Activated T-helper 1 cell treated with anti-CD3 and anti-CD28 coated beads, Interleukin-12 subunit alpha, Interleukin-12 subunit beta, Interleukin-2, Interleukin-4 antibody, amounts not matched to agents 30 ng/mL and 10 ng/mL and 1 ng/mL, durations not matched to agents 14 hours and 24 hours and 36 hours (primary cell): Measurements from ENCODE around the gene EPB41L3. TPM values are rescaled to one million over a fixed set of nuclear protein-coding genes. Genes with fewer than 3 reads are reported as not detected.

ENCODE experiments used
- DNase-seq: peaks from one replicate; pipeline ENCODE4 v3.0.0; 2021; ENCODE audit warnings: low spot score
- H3K27ac Mint-ChIP-seq: one replicate; pipeline ENCODE4 v1.8.0; 2021; ENCODE audit warnings: mild to moderate bottlenecking, mixed read lengths
- H3K27me3 Mint-ChIP-seq: one replicate; pipeline ENCODE4 v1.8.0; 2022; ENCODE audit warnings: mild to moderate bottlenecking, moderate library complexity, mixed read lengths; ENCODE audit not compliant: insufficient read depth
- H3K36me3 Mint-ChIP-seq: one replicate; pipeline ENCODE4 v1.8.0; 2021; ENCODE audit warnings: low read depth, mixed read lengths
- H3K4me1 Mint-ChIP-seq: one replicate; pipeline ENCODE4 v1.8.0; 2021; ENCODE audit warnings: low read depth, mixed read lengths
- H3K4me3 Mint-ChIP-seq: one replicate; pipeline ENCODE4 v1.8.0; 2021; ENCODE audit warnings: mild to moderate bottlenecking, moderate library complexity, mixed read lengths
- H3K9me3 Mint-ChIP-seq: one replicate; pipeline ENCODE4 v1.8.0; 2021; ENCODE audit warnings: mixed read lengths
- intact Hi-C: fragments of 100-400 bp; cut with micrococcal nuclease; formaldehyde crosslinking; loops from one replicate; pipeline ENCODE4 v1.15.1; 2024
- total RNA-seq: library from RNA; stranded (reverse); gene quantifications from 2 replicates; pipeline ENCODE4 v1.2.3, GENCODE V29; 2022

Gene EPB41L3
- total RNA-seq, 1 donor from 2014 or later = 1.7 TPM

DNA sequence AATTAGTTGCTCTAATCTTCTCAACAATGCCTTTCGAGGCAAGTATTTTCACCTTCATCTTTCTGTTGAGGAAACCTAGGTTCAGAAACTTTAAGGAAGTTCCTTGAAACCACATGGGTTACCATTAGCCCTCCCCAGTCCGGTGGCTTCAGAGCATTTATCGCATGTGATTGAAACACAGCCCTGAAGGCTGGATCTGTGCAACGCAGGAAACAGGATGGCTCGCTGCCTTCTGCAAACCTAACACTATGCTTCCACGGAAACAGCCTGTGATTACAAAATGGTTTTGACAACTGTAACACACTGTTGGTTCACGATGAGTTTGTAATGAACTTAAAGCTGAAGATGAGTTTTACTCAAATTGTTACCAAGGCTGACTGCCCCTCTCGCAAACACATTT is 68.5 kb downstream of the EPB41L3 start:
- no peak for DNase-seq
- Mint-ChIP-seq H3K27me3 (no peaks in the 10 kb centered on the region), H3K4me1 (no peaks in the 10 kb centered on the region), H3K36me3 (no peaks in the 10 kb centered on the region), H3K4me3 (no peak overlapping the region), H3K27ac (no peak overlapping the region), H3K9me3 (no peaks in the 10 kb centered on the region)
- intact Hi-C loops = no loop called here

DNA sequence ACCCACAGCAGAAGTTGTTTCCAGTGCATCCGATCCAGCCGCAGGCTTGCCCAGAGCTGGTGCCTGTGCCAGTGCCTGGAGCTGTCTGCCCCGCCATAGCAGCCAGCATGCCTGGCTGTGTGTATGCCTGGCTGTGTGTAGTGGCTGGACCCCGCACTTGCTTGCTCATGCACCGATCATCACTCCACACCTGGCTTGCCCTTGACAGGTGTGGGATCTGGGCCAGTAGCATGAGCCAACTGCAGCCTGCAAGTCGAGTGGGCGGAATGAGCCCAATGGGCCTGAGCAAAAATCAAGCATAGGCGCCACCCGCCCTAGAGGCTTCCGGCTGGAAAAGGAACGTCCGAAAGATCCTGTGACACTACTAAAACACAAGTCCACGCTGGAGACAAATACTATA is 74.5 kb downstream of the EPB41L3 start:
- no peak overlapping the region for H3K27ac Mint-ChIP-seq
- peaks cover 3% of the 10 kb centered on the region for H3K27me3 Mint-ChIP-seq
- no peak for DNase-seq
- H3K4me3 Mint-ChIP-seq = no peak overlapping the region
- intact Hi-C loops = no loop called here
- no peaks in the 10 kb centered on the region for H3K9me3 Mint-ChIP-seq
- no peaks in the 10 kb centered on the region for H3K36me3 Mint-ChIP-seq
- peaks cover 3% of the 10 kb centered on the region for H3K4me1 Mint-ChIP-seq

DNA sequence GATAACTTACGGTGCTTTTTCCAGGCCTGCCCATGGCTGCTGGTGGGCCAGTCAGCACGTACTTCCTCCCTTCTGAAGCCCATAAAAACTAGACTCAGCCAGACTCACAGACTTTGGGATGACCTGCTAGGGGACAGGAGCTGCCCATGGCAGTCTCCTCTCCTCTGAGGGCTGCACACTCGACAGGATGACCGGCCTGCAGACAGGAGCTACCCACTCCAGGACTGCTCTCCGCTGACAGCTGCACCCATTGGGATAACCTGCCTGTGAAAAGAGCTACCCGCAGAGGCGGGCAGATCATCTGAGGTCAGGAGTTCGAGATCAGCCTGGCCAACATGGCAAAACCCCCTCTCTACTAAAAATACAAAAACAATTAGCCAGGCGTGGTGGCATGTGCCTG is 75.4 kb downstream of the EPB41L3 start:
- H3K9me3 Mint-ChIP-seq = no peaks in the 10 kb centered on the region
- H3K27me3 Mint-ChIP-seq = peaks cover 3% of the 10 kb centered on the region
- H3K4me3 Mint-ChIP-seq = no peak overlapping the region
- no peaks in the 10 kb centered on the region for H3K36me3 Mint-ChIP-seq
- no peak overlapping the region for H3K27ac Mint-ChIP-seq
- intact Hi-C loops = no loop called here
- DNase-seq = no peak
- peaks cover 10% of the 10 kb centered on the region for H3K4me1 Mint-ChIP-seq

DNA sequence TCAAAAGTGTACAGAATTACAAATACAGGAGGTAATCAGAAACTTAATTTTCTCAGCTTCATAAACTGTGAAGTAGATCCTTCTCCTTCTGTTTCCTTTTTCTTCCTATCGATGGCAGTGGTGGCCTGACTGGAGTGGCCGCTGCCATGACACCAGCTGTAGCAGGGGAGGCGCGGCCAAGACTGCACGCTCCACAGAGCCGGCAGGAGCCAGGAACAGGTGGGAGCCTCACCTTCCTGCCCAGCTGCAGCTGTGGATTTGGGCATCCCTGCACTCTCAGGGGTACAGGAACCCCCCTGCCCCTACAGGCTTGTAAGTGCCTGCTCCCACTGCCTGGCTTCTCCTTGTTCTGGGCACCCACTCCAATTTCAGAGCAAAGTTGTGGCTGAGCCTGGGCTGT is 76.1 kb downstream of the EPB41L3 start:
- intact Hi-C loops = no loop called here
- no peak overlapping the region for H3K27ac Mint-ChIP-seq
- H3K9me3 Mint-ChIP-seq = no peaks in the 10 kb centered on the region
- H3K27me3 Mint-ChIP-seq = peaks cover 3% of the 10 kb centered on the region
- peaks cover 10% of the 10 kb centered on the region for H3K4me1 Mint-ChIP-seq
- no peak for DNase-seq
- H3K36me3 Mint-ChIP-seq = no peaks in the 10 kb centered on the region
- H3K4me3 Mint-ChIP-seq = no peak overlapping the region

DNA sequence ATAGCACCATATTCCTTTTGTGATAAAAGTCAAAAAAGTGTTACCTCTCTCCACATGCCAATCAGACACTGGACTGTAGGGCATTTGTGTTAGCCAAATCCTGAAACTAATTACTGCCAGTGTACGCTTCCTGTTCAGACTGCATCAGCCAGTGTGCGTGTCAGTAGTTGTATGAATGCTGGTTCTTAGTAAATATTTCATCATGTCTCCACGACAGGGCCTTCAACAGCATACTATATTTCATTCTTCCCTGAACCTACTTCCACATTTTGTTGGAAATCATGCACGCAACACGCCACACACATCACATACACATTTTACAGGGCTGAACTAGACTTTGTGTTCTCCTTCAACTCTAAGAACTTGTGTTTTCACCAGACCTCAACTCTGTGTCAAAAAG is 77.5 kb downstream of the EPB41L3 start:
- H3K9me3 Mint-ChIP-seq = no peaks in the 10 kb centered on the region
- H3K4me1 Mint-ChIP-seq = peaks cover 10% of the 10 kb centered on the region
- H3K36me3 Mint-ChIP-seq = no peaks in the 10 kb centered on the region
- no peak overlapping the region for H3K27ac Mint-ChIP-seq
- no peak overlapping the region for H3K4me3 Mint-ChIP-seq
- intact Hi-C loops = no loop called here
- peaks cover 3% of the 10 kb centered on the region for H3K27me3 Mint-ChIP-seq
- DNase-seq = no peak

DNA sequence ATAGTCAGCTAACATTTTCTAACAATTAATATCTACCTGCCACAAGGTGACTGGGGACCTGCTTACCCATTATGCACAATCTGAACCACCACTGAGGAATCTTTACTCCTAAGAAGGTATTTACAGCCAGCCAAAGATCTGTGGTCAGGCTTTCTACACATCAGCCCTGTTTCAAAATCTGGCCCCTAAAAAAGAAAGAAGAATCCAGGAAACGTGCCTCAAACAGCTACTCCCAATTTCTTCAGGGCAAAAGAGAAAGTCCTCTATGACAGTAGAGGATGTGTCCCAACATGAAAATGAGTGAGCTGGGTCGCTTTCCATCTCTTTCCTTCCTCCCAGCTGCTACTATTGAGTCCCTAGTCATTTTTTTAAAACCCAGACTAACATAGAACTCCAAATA is 79.5 kb downstream of the EPB41L3 start:
- H3K9me3 Mint-ChIP-seq = no peaks in the 10 kb centered on the region
- H3K27me3 Mint-ChIP-seq = peaks cover 3% of the 10 kb centered on the region
- no peak for DNase-seq
- H3K27ac Mint-ChIP-seq = no peak overlapping the region
- no peak overlapping the region for H3K4me3 Mint-ChIP-seq
- peaks cover 10% of the 10 kb centered on the region for H3K4me1 Mint-ChIP-seq
- intact Hi-C loops = no loop called here
- H3K36me3 Mint-ChIP-seq = no peaks in the 10 kb centered on the region

DNA sequence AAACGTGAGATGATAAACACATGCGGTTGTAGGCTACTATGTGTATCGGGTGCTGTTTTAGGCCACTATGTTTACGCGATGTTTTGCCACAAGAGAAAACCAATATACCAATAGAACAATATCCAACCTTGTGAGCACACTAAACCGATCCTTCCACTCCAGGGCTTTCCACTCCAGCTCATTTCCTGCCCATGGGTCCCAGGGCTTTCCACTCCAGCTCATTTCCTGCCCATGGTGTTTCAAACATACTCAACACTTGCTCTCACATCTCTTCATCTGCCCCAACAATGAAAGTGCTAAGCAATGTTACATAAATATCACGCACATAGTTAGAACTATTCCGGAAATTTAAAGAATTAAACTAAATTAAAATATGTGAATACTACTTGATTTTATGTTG is 80.0 kb downstream of the EPB41L3 start:
- DNase-seq = no peak
- Mint-ChIP-seq H3K27ac (no peak overlapping the region), H3K4me3 (no peak overlapping the region), H3K36me3 (no peaks in the 10 kb centered on the region), H3K9me3 (no peaks in the 10 kb centered on the region), H3K27me3 (peaks cover 3% of the 10 kb centered on the region), H3K4me1 (peaks cover 10% of the 10 kb centered on the region)
- intact Hi-C loops = no loop called here

DNA sequence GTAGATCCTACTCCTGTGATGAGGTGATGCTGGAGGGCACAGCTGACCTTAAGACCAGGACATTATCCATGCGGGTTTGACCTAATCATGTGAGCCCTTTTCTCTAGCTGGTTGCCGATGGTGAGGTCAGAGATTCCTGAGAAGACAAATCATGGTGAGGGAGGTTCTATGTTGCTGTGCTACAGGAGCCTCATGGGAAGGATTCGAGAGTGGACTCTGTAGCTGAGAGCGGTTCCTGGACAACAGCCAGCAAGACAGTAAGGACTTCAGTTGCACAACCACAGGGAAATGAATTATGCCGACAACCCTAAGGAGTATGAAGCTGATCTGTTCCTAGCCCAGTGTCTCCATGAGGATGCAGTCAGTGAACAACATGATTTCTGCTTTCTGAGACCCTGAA is 80.4 kb downstream of the EPB41L3 start:
- no peak for DNase-seq
- Mint-ChIP-seq H3K4me1 (peaks cover 10% of the 10 kb centered on the region), H3K27me3 (peaks cover 3% of the 10 kb centered on the region), H3K27ac (no peak overlapping the region), H3K36me3 (no peaks in the 10 kb centered on the region), H3K4me3 (no peak overlapping the region), H3K9me3 (no peaks in the 10 kb centered on the region)
- intact Hi-C loops = no loop called here

DNA sequence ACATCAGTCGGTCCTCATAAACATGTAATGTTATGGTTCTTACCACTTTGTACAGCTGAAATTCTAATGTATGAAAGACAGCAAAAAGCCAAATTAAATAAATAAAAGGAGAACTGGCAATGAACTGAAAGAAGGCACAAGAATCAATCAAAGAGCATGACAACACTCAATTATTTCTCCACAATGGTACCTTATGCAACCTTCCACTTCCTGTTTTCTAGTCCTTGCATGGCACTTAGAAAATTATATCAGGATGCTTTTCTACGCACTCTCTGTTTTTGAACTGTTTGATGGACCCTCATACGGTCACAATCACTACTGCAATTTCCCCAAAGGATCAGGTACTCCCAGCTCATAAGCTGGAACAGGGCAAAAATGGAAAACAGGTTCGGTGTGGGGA is 81.6 kb downstream of the EPB41L3 start:
- no peak for DNase-seq
- no peaks in the 10 kb centered on the region for H3K9me3 Mint-ChIP-seq
- intact Hi-C loops = no loop called here
- H3K27me3 Mint-ChIP-seq = peaks cover 2% of the 10 kb centered on the region
- peaks cover 10% of the 10 kb centered on the region for H3K4me1 Mint-ChIP-seq
- H3K36me3 Mint-ChIP-seq = no peaks in the 10 kb centered on the region
- no peak overlapping the region for H3K4me3 Mint-ChIP-seq
- H3K27ac Mint-ChIP-seq = no peak overlapping the region

DNA sequence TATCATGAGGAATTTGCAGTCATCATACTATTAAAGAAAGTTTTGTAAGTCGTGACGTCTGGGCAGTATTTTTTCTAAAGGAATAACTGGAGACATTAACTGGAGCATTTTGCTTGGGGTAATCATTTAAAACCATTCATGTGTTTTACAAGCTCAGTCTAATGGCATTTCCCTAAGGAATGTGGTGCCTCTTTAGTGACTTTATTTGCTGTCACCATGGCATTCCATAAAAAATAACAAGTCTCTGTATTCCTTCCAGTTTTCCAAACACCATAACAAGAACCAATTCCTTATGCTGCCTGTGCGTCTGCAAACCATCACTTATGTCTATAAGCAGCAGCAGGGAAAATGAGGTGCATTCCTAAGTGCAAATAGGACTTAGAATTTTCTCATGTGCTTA is 82.8 kb downstream of the EPB41L3 start:
- DNase-seq = no peak
- no peaks in the 10 kb centered on the region for H3K27me3 Mint-ChIP-seq
- H3K9me3 Mint-ChIP-seq = no peaks in the 10 kb centered on the region
- H3K4me3 Mint-ChIP-seq = no peak overlapping the region
- intact Hi-C loops = no loop called here
- no peaks in the 10 kb centered on the region for H3K36me3 Mint-ChIP-seq
- no peak overlapping the region for H3K27ac Mint-ChIP-seq
- H3K4me1 Mint-ChIP-seq = peaks cover 10% of the 10 kb centered on the region

DNA sequence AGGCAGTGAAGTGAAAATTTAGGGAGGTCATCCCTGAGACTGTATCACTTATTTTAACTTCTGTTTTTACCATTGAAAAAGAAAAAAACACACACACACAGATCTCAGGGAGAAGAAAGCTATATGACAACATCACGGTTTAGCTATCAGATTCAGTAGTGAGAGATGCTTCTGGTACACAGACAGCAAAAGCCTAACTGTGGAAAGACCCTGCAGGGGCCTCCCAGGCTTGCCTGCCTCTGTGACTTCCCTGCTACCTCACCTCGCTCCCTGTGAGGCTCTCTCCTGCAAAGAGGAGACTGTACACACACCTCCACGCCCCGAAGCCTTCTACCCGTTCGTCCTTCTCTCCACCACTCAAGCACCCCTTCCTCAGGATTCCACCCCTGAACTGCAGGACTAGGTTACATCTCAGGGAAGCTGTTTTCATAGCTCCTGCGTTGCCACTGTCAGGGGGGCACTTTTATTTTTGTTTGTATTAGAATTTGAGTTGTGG is 86.3 kb downstream of the EPB41L3 start:
- intact Hi-C loops = loop anchor here (5.0 to 10.0 kb wide), 3 partner anchors 87 to 223 kb away; partner anchors contain the start of gene EPB41L3
- Mint-ChIP-seq H3K4me3 (peak overlapping the region; percentile 55), H3K27ac (peak overlapping the region; percentile 70), H3K9me3 (no peaks in the 10 kb centered on the region), H3K27me3 (no peaks in the 10 kb centered on the region), H3K4me1 (peaks cover 6% of the 10 kb centered on the region), H3K36me3 (no peaks in the 10 kb centered on the region)
- DNase-seq = no peak

DNA sequence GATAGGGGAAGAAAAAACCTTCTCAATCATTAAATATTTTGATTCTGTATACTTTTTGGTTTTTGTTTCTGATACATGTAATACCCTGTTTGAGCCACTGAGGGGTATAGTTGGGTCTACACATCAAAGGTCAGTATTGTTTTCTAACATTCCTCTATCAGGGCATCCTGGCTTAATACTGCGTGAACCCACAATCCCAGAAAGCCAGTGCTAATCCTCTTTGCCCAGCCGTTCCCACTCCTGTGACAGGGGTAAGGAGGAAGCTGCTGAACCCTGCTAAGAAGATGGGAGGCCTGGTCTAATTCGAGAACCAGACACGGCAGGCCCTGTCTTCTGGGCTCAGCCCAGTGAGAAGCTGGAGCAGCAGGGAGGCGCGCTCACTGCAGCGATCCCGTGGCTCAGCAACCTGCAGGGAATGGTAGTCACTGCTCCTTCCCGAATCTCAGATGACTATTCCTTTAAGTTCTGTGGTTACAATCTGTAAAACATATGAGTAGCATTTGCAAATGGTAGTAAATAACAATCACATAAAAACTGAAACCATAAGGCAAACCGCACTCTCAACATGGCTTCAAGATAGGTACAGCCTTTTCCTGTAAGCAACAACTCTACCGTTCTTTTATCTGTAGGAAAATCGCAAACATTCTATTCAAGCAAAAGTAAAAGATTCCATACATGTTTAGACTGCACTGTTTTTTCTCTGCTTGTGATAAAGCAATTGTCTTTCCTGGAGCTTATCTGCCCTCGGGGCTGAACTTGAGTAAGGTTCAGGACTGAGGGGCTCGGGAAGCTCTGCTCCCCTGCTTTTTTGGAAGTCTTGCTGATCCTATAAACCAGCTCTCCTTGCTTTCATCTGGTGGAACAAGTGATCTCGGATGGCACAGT is 87.0 kb downstream of the EPB41L3 start:
- H3K36me3 Mint-ChIP-seq = no peaks in the 10 kb centered on the region
- DNase-seq = no peak
- peak overlapping the region; percentile 70 for H3K27ac Mint-ChIP-seq
- peak overlapping the region; percentile 55 for H3K4me3 Mint-ChIP-seq
- no peaks in the 10 kb centered on the region for H3K9me3 Mint-ChIP-seq
- peaks cover 6% of the 10 kb centered on the region for H3K4me1 Mint-ChIP-seq
- intact Hi-C loops = loop anchor here (5.0 to 10.0 kb wide), 3 partner anchors 88 to 222 kb away; partner anchors contain the start of gene EPB41L3
- no peaks in the 10 kb centered on the region for H3K27me3 Mint-ChIP-seq

DNA sequence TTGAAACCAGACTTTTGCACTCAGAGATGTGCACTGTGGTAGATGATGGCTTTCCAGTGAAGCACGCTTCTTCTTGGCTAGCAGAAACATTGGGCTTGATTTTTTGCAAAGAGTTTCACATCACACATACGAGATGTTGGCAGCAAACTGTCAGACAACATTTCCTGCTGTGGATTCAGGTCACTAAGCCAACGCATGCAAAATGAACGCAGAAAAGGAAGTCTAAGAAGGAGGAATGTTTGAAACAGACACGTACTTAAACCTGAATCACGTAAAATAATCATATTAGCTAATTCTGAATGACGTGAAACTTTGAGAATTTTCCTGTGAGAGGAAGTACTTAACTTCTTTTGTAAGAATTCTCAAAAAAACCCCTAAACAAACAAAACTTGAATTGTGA is 88.1 kb downstream of the EPB41L3 start:
- intact Hi-C loops = loop anchor here (5.0 to 10.0 kb wide), 3 partner anchors 89 to 221 kb away; partner anchors contain the start of gene EPB41L3
- H3K9me3 Mint-ChIP-seq = no peaks in the 10 kb centered on the region
- no peaks in the 10 kb centered on the region for H3K36me3 Mint-ChIP-seq
- no peak overlapping the region for H3K4me3 Mint-ChIP-seq
- peaks cover 6% of the 10 kb centered on the region for H3K4me1 Mint-ChIP-seq
- H3K27ac Mint-ChIP-seq = no peak overlapping the region
- no peak for DNase-seq
- H3K27me3 Mint-ChIP-seq = no peaks in the 10 kb centered on the region
